Suprapubic skin (tissue), 4 donors: ENCODE results near the gene SOHLH1. TPM values are rescaled to one million over a fixed set of nuclear protein-coding genes. Genes with fewer than 3 reads are reported as not detected.

Source experiments
- DNase-seq, 2 donors: peaks; one replicate each; pipeline ENCODE4 v3.0.0-alpha.2; 2019; ENCODE audit warnings: low spot score in 2 of 2
- H3K27ac ChIP-seq: fragments of 200-600 bp; sonication (generic); one replicate; pipeline ENCODE4 v1.5.1; 2019
- H3K27me3 ChIP-seq: fragments of 200-600 bp; sonication (generic); one replicate; pipeline ENCODE4 v1.5.1; 2019
- H3K36me3 ChIP-seq: fragments of 200-600 bp; sonication (generic); one replicate; pipeline ENCODE4 v1.5.1; 2019
- H3K4me1 ChIP-seq: fragments of 200-600 bp; sonication (generic); one replicate; pipeline ENCODE4 v1.5.1; 2019
- H3K4me3 ChIP-seq: fragments of 200-600 bp; sonication (generic); one replicate; pipeline ENCODE4 v1.5.1; 2019; ENCODE audit warnings: mild to moderate bottlenecking
- H3K9me3 ChIP-seq: fragments of 200-600 bp; sonication (generic); one replicate; pipeline ENCODE4 v1.5.1; 2019
- EP300 ChIP-seq: sonication (generic); formaldehyde crosslinking; IDR thresholded peaks from one replicate; pipeline ENCODE4 v1.6.1; 2017; ENCODE audit warnings: antibody characterized with exemption
- POLR2A ChIP-seq, 2 donors: fragments of 450-650 bp; IDR thresholded peaks; one replicate each; pipeline ENCODE4 v1.6.1; 2017; ENCODE audit warnings: antibody characterized with exemption in 2 of 2, mild to moderate bottlenecking in 2 of 2, moderate library complexity in 2 of 2
- POLR2AphosphoS5 ChIP-seq, 3 donors: sonication (generic); formaldehyde crosslinking; IDR thresholded peaks; one replicate each; pipeline ENCODE4 v1.6.1; 2017; ENCODE audit warnings: antibody characterized with exemption in 3 of 3
- WGBS: methylation state at CpG from one replicate; pipeline ENCODE4 v1.1.5; 2018; 5-methylcytosine and 5-hydroxymethylcytosine counted together
- total RNA-seq, 4 donors: library from RNA; depleted of rRNA; stranded (reverse); fragments of >200 nt; gene quantifications; one replicate each; pipeline ENCODE4 v1.1.0, GENCODE V29; 2016
- TF ChIP-seq, protein P1 (sequence below), 2 donors: fragments of 200-600 bp in 1 of 2; fragments of 450-650 bp in 1 of 2; sonication (generic) in 1 of 2; IDR thresholded peaks; one replicate each; pipeline ENCODE4 v1.5.1; 2016 to 2019; ENCODE audit warnings: antibody characterized with exemption in 2 of 2, mild to moderate bottlenecking in 1 of 2, moderate library complexity in 1 of 2

Gene SOHLH1
- total RNA-seq, 4 donors from 2014 or later: not detected

DNA sequence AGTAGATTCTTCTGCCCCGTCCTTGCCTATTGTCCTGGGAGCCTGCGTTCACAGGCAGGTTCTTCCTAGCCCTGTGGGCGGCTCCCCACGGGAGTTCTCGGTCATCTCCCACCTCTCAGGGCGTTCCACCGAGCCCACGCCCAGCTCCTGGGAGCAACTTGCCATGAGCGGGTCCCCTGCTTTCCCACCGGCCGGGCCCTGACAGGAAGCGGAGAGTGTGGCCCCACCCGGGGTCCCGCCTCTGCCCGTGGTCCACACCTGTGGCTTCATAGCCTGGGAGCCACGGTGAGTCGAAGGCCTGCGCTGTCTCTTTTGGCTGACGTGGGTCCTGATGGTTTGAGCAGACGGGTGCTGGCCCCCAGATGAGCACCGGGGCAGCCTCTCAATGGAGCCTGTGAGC lies 45.9 kb upstream of the SOHLH1 start:
- DNase-seq: no peak
- peaks cover 91% of the 10 kb centered on the region for H3K27me3 ChIP-seq
- no peaks in the 10 kb centered on the region for H3K36me3 ChIP-seq
- no peak overlapping the region for H3K4me3 ChIP-seq
- 92% methylated on average over 7 of the region's 21 CpGs for WGBS
- TF ChIP-seq EP300: no peak
- no peak overlapping the region for H3K27ac ChIP-seq
- no peaks in the 10 kb centered on the region for H3K9me3 ChIP-seq
- no peaks in the 10 kb centered on the region for H3K4me1 ChIP-seq

DNA sequence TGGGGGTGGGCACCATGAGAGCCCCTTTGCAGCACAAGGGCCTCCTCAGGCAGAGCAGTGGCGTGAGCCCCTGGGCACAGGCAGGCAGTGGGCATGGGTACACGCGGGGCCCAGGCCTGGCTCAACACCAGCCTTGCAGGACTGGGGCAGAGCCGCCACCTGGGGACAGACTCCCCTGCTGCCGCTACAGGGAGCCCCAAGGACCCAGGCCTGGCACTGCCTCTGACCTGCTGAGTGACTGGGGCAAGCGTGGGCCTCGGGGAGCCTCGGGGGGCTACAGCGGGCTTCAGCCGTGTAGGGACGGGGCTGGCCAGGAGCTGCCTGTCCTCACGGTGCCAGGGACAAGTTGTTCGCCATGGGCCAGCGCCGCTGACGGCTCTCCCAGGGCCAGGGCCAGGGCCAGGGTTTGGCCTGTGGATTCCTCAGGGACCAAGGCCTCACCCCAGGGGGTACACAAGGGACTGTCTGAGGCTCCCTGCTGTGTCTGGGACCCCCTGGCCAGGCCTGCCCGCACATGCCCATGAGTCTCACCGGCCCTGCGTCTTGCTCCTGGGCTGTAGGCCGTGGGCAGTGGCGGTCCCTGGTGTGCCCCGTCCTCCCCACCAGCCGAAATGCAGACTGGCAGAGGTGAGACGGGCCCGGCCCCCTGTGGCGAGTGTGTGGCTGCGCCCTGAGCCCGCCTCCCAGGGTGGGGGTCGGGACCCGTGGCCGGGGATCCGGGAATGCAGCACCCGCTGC lies 45.2 kb upstream of the SOHLH1 start:
- Histone ChIP-seq H3K4me3 (no peak overlapping the region), H3K36me3 (no peaks in the 10 kb centered on the region), H3K9me3 (no peaks in the 10 kb centered on the region), H3K27me3 (peaks cover 91% of the 10 kb centered on the region), H3K4me1 (no peaks in the 10 kb centered on the region), H3K27ac (no peak overlapping the region)
- TF ChIP-seq, protein P1, sequence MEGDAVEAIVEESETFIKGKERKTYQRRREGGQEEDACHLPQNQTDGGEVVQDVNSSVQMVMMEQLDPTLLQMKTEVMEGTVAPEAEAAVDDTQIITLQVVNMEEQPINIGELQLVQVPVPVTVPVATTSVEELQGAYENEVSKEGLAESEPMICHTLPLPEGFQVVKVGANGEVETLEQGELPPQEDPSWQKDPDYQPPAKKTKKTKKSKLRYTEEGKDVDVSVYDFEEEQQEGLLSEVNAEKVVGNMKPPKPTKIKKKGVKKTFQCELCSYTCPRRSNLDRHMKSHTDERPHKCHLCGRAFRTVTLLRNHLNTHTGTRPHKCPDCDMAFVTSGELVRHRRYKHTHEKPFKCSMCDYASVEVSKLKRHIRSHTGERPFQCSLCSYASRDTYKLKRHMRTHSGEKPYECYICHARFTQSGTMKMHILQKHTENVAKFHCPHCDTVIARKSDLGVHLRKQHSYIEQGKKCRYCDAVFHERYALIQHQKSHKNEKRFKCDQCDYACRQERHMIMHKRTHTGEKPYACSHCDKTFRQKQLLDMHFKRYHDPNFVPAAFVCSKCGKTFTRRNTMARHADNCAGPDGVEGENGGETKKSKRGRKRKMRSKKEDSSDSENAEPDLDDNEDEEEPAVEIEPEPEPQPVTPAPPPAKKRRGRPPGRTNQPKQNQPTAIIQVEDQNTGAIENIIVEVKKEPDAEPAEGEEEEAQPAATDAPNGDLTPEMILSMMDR (IDR thresholded peaks at IDR 0.05): no peak
- TF ChIP-seq POLR2A (IDR thresholded peaks at IDR 0.05) (no peak), EP300 (no peak), POLR2AphosphoS5 (IDR thresholded peaks at IDR 0.05) (no peak)
- 96% methylated on average over 4 of the region's 33 CpGs for WGBS
- DNase-seq: no peak

DNA sequence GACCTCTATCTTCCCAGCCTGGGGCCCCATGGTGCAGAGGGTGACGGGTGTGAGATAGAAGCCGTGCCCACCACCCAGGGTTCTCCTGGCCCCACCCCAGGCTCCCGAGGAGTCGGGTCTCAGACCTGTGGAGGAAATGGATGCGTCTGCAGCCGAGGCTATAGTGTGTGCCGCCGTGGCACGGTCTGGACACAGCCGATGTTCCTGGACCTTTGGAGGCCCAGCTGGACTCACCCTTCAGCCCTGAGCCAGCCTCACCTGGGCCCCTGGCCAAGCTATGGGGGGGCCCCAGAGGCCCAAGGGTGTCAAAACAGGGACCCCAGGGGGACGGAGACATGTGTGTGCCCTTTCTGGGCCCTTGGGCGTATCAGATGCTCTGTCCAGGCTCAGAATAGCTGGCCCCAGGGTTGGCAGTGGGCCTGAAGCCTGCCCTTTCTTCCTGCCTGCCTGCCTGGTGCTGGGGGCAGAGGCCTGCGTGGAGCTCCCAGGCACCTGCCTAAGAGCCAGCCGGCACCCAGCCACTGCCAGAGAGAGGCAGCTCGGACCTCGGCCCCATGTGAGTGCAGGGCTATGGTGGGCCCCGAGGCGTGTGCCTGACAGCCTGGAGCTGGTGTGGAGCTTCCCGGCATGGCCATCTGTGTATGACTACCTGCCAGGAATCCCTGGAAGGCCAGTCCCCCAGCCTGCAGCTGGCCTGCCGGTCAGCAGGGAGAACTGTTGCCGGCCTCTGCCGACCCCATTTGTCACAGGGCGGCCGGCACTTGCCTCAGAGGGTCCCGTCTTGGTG lies 44.5 kb upstream of the SOHLH1 start:
- Histone ChIP-seq H3K4me3 (no peak overlapping the region), H3K27ac (no peak overlapping the region), H3K4me1 (no peaks in the 10 kb centered on the region), H3K36me3 (no peaks in the 10 kb centered on the region), H3K9me3 (no peaks in the 10 kb centered on the region), H3K27me3 (peaks cover 91% of the 10 kb centered on the region)
- 90% methylated on average over 9 of the region's 25 CpGs for WGBS
- TF ChIP-seq POLR2A (IDR thresholded peaks at IDR 0.05) (no peak), POLR2AphosphoS5 (IDR thresholded peaks at IDR 0.05) (no peak), EP300 (no peak)
- TF ChIP-seq, protein P1 (IDR thresholded peaks at IDR 0.05): no peak
- DNase-seq: no peak

DNA sequence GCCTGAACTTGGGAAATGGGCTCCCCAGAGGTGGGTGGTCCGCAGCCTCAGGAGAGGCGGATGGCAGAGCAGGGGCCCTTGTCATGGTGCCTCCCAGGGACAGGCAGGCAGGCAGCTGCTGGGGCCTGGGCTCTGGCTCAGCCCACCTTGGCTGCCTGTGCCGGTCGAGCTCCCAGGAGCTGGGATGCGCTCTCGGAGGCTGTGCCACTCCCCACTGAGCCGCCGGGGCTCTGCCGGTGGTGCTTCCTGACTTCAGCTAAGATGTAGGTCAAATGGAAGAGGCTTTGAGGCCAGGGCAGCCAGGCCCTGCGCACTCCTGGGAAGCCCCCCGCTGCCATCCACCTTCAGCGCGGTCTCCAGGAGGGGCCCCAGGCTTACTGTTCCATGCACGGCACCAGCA lies 43.7 kb upstream of the SOHLH1 start:
- Histone ChIP-seq H3K9me3 (no peaks in the 10 kb centered on the region), H3K27me3 (peaks cover 92% of the 10 kb centered on the region), H3K27ac (no peak overlapping the region), H3K4me1 (no peaks in the 10 kb centered on the region), H3K4me3 (no peak overlapping the region), H3K36me3 (no peaks in the 10 kb centered on the region)
- WGBS: no CpG with 5 or more reads among the region's 14 CpGs
- DNase-seq: no peak
- no peak for TF ChIP-seq POLR2A (IDR thresholded peaks at IDR 0.05)

DNA sequence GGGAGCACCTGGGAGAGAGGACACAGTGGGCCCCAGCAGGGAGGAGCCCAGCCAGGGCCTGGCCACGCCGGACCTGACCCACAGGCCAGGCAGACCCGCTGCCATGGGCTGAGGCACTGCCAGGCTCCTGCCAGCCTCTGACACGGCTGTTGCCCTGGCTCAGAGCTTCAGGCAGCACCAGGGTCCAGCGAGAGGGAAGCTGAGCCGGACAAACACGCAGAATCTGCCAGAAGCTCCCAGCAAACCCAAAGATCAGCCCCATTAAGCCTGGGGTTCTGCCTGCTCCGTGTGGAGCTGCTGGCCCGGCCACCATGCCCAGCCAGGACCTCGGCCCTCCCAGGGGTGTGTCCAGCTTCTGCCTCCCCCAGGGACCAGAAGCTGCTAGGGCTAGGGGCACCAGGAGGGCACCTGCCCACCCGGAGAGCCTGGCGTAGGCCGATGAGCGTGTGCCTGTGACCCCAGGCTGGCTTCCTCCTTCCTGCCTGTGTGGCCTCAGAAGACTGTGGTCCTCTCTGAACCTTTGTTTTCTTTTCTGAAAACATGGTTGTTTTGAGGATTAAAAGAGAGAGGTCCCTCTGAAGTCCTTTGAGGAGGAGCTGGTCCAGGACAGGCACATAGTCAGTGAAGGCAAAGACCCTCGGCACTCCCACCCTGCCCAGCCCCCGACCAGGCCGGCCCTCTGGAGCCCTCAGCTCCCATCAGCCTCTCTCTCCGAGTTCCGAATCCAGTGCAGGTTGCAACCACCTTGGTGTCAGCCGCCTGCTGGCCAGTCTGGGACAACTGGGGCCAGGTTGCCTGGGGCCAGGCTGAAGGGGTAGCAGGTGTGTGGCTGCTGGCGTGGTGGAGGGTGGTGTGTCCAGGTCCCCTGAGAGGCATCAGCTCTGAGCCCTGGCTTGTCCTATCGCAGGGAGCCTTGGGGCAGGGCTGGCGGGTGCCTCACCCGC lies 42.3 kb upstream of the SOHLH1 start:
- TF ChIP-seq, protein P1 (IDR thresholded peaks at IDR 0.05): no peak
- TF ChIP-seq EP300 (no peak), POLR2AphosphoS5 (IDR thresholded peaks at IDR 0.05) (no peak), POLR2A (IDR thresholded peaks at IDR 0.05) (no peak)
- Histone ChIP-seq H3K36me3 (no peaks in the 10 kb centered on the region), H3K27ac (no peak overlapping the region), H3K4me3 (no peak overlapping the region), H3K27me3 (peaks cover 94% of the 10 kb centered on the region), H3K9me3 (no peaks in the 10 kb centered on the region), H3K4me1 (no peaks in the 10 kb centered on the region)
- WGBS: 71% methylated on average over 11 of the region's 24 CpGs
- DNase-seq: no peak
